Measurements from ENCODE around the gene PIAS4. TPM values are rescaled to one million over a fixed set of nuclear protein-coding genes. Genes with fewer than 3 reads are reported as not detected.

PIAS4 gene
- total RNA-seq, 1 donor = 23.8 TPM

DNA sequence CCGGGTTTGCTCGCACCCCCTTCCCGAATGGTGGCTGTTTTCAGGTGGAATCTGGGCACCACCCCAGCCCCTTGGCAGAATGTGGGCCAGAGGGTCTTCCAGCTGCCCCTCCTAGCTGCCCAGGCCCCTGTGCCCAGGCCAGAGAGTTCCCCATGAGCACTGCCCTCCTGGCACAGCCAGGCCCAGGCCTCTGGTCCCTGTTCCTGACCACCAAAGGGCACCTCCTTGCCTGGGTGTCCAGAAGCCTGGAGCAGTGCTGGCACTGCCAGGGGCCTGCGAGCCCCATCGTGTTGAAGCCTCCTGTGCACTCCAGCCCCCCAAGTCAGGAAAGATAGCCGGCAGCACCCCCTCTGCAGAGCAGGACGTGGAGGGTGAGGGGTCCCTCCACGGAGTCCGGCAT is 23.4 kb downstream of the PIAS4 start:
- H3K4me3 ChIP-seq (ENCODE audit: low read depth, low read length) = no peak overlapping the region
- TF ChIP-seq, protein P1, sequence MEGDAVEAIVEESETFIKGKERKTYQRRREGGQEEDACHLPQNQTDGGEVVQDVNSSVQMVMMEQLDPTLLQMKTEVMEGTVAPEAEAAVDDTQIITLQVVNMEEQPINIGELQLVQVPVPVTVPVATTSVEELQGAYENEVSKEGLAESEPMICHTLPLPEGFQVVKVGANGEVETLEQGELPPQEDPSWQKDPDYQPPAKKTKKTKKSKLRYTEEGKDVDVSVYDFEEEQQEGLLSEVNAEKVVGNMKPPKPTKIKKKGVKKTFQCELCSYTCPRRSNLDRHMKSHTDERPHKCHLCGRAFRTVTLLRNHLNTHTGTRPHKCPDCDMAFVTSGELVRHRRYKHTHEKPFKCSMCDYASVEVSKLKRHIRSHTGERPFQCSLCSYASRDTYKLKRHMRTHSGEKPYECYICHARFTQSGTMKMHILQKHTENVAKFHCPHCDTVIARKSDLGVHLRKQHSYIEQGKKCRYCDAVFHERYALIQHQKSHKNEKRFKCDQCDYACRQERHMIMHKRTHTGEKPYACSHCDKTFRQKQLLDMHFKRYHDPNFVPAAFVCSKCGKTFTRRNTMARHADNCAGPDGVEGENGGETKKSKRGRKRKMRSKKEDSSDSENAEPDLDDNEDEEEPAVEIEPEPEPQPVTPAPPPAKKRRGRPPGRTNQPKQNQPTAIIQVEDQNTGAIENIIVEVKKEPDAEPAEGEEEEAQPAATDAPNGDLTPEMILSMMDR (IDR thresholded peaks at IDR 0.05; ENCODE audit: insufficient read depth, low read length) = no peak
- DNase-seq (ENCODE audit: low read depth) = no peak

DNA sequence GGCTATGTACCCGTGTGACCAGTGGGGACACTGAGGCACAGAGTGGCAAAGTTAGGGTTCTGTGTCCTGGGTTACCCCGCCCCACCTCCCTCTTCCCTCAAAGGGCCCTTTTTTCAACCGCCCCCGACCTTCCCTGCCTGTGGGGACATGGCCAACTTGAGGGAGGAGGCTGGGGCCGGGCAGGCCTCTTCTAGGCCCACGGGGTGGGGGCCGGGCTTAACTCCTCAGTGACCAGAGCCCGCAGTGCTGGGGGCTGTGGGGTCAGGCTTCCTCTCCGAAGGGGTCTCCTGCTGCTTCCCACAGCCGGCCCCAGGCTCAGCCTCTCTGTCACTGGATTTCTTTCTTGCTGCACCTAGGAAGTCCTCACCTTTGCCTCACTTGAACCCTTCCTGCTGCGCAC is 23.9 kb downstream of the PIAS4 start:
- no peak for DNase-seq (ENCODE audit: low read depth)
- TF ChIP-seq, protein P1 (IDR thresholded peaks at IDR 0.05; ENCODE audit: insufficient read depth, low read length) = no peak
- H3K4me3 ChIP-seq (ENCODE audit: low read depth, low read length) = no peak overlapping the region

DNA sequence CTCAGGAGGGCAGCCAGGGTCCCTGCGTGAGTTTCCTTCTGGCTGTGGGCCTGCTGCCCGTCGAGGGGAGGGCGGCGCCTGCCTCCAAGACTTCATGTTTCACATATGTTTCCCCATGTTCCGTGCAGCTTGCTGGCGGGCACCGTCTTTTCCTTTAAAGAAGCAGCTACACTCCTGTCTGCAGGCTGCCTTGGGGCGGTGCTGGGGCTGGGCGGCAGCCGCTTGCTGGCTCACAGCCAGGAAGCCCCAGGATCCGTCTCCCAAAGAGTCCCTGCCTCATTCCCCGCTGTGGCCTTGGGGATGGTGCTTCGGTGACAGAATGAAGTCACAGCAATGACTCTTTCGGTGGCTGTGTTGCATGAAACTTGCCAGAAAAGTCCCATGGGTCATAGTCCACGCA is 24.9 kb downstream of the PIAS4 start:
- H3K4me3 ChIP-seq (ENCODE audit: low read depth, low read length) = no peak overlapping the region
- no peak for DNase-seq (ENCODE audit: low read depth)
- TF ChIP-seq, protein P1 (IDR thresholded peaks at IDR 0.05; ENCODE audit: insufficient read depth, low read length) = no peak

DNA sequence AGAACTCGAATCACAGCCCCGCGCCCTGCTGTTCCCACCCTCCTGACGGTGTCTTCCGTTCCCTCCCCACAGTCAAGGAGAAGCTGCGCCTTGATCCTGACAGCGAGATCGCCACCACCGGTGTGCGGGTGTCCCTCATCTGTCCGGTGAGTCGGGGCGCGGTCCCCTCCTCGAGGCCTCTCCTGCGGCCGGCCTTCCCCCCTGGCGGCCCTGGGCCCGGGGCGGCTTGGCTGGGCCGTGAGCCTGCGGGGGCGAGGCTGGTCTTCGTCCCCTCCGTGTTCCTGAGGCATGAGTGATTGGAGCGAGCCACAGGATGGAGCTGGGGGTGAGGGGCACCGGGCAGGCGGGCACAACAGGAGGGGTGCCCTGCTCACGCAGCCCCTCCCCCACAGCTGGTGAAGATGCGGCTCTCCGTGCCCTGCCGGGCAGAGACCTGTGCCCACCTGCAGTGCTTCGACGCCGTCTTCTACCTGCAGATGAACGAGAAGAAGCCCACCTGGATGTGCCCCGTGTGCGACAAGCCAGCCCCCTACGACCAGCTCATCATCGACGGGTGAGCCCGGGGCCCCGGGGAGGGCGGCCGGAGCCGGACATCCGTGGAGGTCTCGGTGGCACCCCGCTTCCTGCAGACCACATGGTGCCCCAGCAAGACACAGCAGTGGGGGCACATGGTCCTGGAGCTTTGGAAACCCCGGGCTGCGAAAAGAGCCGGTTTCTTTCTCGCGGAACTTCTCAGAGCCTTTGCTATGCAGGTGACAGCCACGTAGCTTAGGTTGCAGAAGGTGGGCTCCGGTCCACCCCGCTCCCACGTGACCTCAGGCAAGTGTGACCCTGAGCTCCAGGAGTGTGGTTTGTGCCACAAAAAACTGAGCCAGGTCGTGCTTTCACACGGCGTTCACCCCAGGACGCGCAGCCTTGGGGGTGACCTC is 25.8 kb downstream of the PIAS4 start:
- DNase-seq (ENCODE audit: low read depth) = no peak
- no peak overlapping the region for H3K4me3 ChIP-seq (ENCODE audit: low read depth, low read length)
- TF ChIP-seq, protein P1 (IDR thresholded peaks at IDR 0.05; ENCODE audit: insufficient read depth, low read length) = no peak

DNA sequence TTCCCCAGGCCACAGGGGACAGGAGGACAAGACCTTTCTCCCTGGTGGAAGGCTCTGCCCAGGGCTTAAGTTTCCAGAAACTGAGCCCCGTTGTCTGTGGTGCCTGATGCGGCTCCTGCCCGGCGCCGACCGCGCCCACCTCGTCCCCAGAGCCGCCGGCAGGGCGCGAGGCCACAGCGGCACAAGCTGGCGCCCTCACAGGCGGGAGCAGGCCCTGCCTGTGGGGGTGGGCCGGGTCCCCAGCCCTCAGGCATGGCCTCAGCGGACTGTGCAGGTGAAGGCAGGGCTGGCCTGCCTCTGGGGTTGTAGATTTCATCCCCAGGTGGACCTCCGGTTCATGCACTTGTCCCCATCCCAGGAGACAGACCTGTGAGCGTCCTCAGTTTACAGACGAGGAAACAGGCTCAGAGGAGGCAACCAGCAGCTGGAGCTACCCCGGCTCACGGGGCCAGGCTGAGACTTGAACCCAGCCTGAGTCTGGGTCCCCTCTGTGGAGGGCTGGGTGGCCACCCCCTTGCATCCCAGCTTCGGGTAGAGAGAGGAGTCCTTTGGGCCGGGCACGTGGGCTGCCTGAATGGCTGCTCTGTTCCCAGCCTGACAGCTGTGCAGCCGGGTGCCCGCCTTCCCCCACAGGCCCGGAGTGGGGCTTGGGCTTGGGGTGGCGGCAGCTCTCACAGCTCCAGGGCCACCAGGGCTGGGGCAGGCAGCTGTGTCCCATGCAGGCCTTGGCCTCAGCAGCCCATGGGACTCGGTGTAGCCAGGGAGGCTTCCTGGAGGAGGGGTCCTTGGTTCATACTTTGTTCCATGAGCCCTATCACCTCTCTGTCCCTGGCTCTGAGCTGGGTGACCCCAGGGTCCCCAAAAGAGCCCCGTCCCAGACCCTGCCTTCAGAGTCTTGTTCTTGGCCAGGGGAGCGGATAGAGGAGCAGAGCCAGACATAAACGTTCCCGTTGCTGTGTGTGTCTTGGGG is 26.8 kb downstream of the PIAS4 start:
- TF ChIP-seq, protein P1 (IDR thresholded peaks at IDR 0.05; ENCODE audit: insufficient read depth, low read length) = no peak
- no peak for DNase-seq (ENCODE audit: low read depth)
- H3K4me3 ChIP-seq (ENCODE audit: low read depth, low read length) = no peak overlapping the region

DNA sequence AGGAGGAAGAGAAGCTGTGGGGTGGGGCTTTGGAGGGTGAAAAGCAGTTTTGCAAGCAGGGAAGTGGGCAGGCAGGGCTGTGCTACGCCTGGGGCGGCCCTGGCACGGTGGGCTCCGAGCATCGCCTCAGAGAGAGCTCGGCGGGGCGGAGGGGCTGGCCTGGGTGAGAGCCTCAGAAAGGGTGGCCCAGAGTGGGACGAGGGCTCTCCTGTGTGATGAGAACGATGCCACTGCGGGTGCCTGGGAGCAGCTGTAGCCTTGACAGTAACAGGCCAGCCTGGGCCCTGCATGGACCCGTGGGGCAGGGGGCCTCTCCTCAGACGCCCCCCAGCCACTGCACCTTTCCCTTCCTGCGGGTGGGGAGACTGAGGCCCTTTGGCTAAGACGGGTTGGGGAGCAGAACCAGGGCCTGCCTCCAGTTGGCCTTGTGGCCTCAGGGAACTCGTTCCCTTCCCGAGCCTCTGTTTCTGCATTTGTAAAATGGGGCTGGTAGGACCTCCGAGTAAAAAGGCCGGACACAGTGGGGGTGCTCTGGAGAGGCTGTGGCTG is 27.6 kb downstream of the PIAS4 start:
- TF ChIP-seq, protein P1 (IDR thresholded peaks at IDR 0.05; ENCODE audit: insufficient read depth, low read length) = no peak
- H3K4me3 ChIP-seq (ENCODE audit: low read depth, low read length) = no peak overlapping the region
- no peak for DNase-seq (ENCODE audit: low read depth)
